Measurements from ENCODE around the gene AP1S1. TPM values are rescaled to one million over a fixed set of nuclear protein-coding genes. Genes with fewer than 3 reads are reported as not detected.

The AP1S1 gene
- total and polyA plus RNA-seq, 7 donors = 15.8 to 135 (median 31.4) TPM

DNA sequence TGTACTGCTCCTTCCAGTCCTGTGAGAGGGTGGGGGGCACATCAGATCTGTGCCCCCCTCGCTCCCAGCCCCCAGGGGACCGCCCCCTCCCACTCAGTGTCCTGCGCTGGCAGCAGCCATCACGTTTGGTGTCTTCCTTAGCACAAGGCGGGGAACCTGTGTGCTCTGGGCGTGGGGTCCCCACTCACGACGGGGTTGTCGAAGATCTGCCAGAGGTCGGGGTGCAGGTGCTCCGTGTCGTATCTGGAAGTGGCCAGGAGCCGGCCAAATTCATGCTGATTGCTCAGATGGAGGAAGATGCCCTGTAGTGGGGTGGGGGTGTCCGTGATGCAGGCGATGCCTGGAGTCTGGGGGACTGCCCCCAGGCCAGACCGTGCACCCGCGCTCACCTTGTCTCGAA lies 55.9 kb downstream of the AP1S1 start:
- Histone ChIP-seq H3K4me3 (no peak overlapping the region), H3K9me3 (no peaks in the 10 kb centered on the region), H3K36me3 (peaks cover 18 to 93% (median 51%) of the 10 kb centered on the region in 4 donors), H3K27me3 (no peaks in the 10 kb centered on the region), H3K27ac (no peak overlapping the region), H3K4me1 (peaks cover 0 to 7% (median 5%) of the 10 kb centered on the region in 4 donors)
- no peak for TF ChIP-seq POLR2AphosphoS5 (IDR thresholded peaks at IDR 0.05)
- TF ChIP-seq POLR2A (IDR thresholded peaks at IDR 0.05) = no peak
- no peak for TF ChIP-seq EP300 (IDR thresholded peaks at IDR 0.05)
- intact Hi-C loops (cut with DNase I) = loop anchor here (10.0 kb wide), 1 partner anchor 75 kb away; no protein-coding TSS in a partner anchor
- DNase-seq = no peak
- WGBS, 2 donors = 93 to 95% methylated on average over 19 of the region's 19 CpGs

Small RNA genes lying within 50 kb of the gene (small RNA-seq; reads per million reads assigned to genes)
- gene MIR4653 = 0 reads per million in 3 donors

Other genes with a start within 250 kb of the AP1S1 start
- 1 to 10 TPM in 1 of 4 donors, under 1 TPM in 1, not detected in 2; 0.71 to 3.0 TPM for gene MUC3A, start 204.9 kb upstream of the AP1S1 start, total RNA-seq
- gene MUC3A, start 204.9 kb upstream of the AP1S1 start, polyA plus RNA-seq = 10 to 100 TPM; 60.4 to 78.8 (median 73.9) TPM
- 1 to 10 TPM in 3 of 4 donors, under 1 TPM in 1; 0.14 to 8.6 (median 1.7) TPM for gene MUC12, start 184.9 kb upstream of the AP1S1 start, total RNA-seq
- 100 to 1,000 TPM in 2 of 3 donors, 10 to 100 TPM in 1; 64.3 to 553 (median 136) TPM for gene MUC12, start 184.9 kb upstream of the AP1S1 start, polyA plus RNA-seq
- under 1 TPM in 2 of 4 donors, not detected in 2; under 0.01 to 0.83 TPM for gene MUC17, start 134.4 kb upstream of the AP1S1 start, total RNA-seq
- 1 to 10 TPM; 1.2 to 5.4 (median 5.1) TPM for gene MUC17, start 134.4 kb upstream of the AP1S1 start, polyA plus RNA-seq
- 10 to 100 TPM; 11.8 to 23.3 (median 13.7) TPM for gene TRIM56, start 69.0 kb upstream of the AP1S1 start, total RNA-seq
- gene TRIM56, start 69.0 kb upstream of the AP1S1 start, polyA plus RNA-seq = 10 to 100 TPM in 1 of 3 donors, 1 to 10 TPM in 2; 6.0 to 25.6 (median 7.2) TPM
- 10 to 100 TPM in 2 of 4 donors, 1 to 10 TPM in 2; 1.5 to 21.3 (median 11.7) TPM for gene SERPINE1, start 27.4 kb upstream of the AP1S1 start, total RNA-seq
- 10 to 100 TPM in 1 of 3 donors, 1 to 10 TPM in 1, under 1 TPM in 1; 0.46 to 10.0 (median 1.8) TPM for gene SERPINE1, start 27.4 kb upstream of the AP1S1 start, polyA plus RNA-seq
- gene VGF, start 11.1 kb downstream of the AP1S1 start, total RNA-seq = under 1 TPM in 2 of 4 donors, not detected in 2; 0.55 to 0.68 TPM
- under 1 TPM in 1 of 3 donors, not detected in 2; 0.54 TPM for gene VGF, start 11.1 kb downstream of the AP1S1 start, polyA plus RNA-seq
- gene NAT16, start 25.8 kb downstream of the AP1S1 start, total RNA-seq = not detected
- under 1 TPM in 1 of 3 donors, not detected in 2; 0.23 TPM for gene NAT16, start 25.8 kb downstream of the AP1S1 start, polyA plus RNA-seq
- gene MOGAT3, start 46.6 kb downstream of the AP1S1 start, total RNA-seq = not detected
- 10 to 100 TPM in 1 of 3 donors, 1 to 10 TPM in 2; 3.6 to 27.2 (median 3.7) TPM for gene MOGAT3, start 46.6 kb downstream of the AP1S1 start, polyA plus RNA-seq
- gene PLOD3, start 63.1 kb downstream of the AP1S1 start, total RNA-seq = 10 to 100 TPM; 23.9 to 36.6 (median 26.4) TPM
- gene PLOD3, start 63.1 kb downstream of the AP1S1 start, polyA plus RNA-seq = 10 to 100 TPM; 18.0 to 57.3 (median 24.3) TPM
- gene ZNHIT1, start 63.7 kb downstream of the AP1S1 start, total RNA-seq = 10 to 100 TPM; 64.8 to 97.4 (median 84.7) TPM
- gene ZNHIT1, start 63.7 kb downstream of the AP1S1 start, polyA plus RNA-seq = 100 to 1,000 TPM; 126 to 200 (median 154) TPM
- 10 to 100 TPM in 1 of 4 donors, 1 to 10 TPM in 3; 2.5 to 16.3 (median 3.9) TPM for gene CLDN15, start 83.3 kb downstream of the AP1S1 start, total RNA-seq
- 10 to 100 TPM in 1 of 3 donors, 1 to 10 TPM in 2; 3.6 to 14.2 (median 9.0) TPM for gene CLDN15, start 83.3 kb downstream of the AP1S1 start, polyA plus RNA-seq
- gene FIS1, start 90.6 kb downstream of the AP1S1 start, total RNA-seq = 100 to 1,000 TPM; 237 to 443 (median 426) TPM
- gene FIS1, start 90.6 kb downstream of the AP1S1 start, polyA plus RNA-seq = 100 to 1,000 TPM; 190 to 284 (median 252) TPM
- 10 to 100 TPM; 30.7 to 38.5 (median 32.0) TPM for gene IFT22, start 167.3 kb downstream of the AP1S1 start, total RNA-seq
- 10 to 100 TPM in 2 of 3 donors, 1 to 10 TPM in 1; 7.6 to 19.2 (median 11.9) TPM for gene IFT22, start 167.3 kb downstream of the AP1S1 start, polyA plus RNA-seq
- not detected for gene COL26A1, start 208.4 kb downstream of the AP1S1 start, total RNA-seq
- gene COL26A1, start 208.4 kb downstream of the AP1S1 start, polyA plus RNA-seq = under 1 TPM in 1 of 3 donors, not detected in 2; 0.13 TPM